HG02571 (cell line): ENCODE measurements around the gene ARHGAP36.

ENCODE experiments used
- ATAC-seq: cut with Tn5 transposase; IDR thresholded peaks from one replicate; pipeline ENCODE4 v1.9.1; 2021; ENCODE audit warnings: mild to moderate bottlenecking, moderate library complexity; ENCODE audit not compliant: unreplicated experiment

The ARHGAP36 gene, protein sequence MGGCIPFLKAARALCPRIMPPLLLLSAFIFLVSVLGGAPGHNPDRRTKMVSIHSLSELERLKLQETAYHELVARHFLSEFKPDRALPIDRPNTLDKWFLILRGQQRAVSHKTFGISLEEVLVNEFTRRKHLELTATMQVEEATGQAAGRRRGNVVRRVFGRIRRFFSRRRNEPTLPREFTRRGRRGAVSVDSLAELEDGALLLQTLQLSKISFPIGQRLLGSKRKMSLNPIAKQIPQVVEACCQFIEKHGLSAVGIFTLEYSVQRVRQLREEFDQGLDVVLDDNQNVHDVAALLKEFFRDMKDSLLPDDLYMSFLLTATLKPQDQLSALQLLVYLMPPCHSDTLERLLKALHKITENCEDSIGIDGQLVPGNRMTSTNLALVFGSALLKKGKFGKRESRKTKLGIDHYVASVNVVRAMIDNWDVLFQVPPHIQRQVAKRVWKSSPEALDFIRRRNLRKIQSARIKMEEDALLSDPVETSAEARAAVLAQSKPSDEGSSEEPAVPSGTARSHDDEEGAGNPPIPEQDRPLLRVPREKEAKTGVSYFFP

DNA sequence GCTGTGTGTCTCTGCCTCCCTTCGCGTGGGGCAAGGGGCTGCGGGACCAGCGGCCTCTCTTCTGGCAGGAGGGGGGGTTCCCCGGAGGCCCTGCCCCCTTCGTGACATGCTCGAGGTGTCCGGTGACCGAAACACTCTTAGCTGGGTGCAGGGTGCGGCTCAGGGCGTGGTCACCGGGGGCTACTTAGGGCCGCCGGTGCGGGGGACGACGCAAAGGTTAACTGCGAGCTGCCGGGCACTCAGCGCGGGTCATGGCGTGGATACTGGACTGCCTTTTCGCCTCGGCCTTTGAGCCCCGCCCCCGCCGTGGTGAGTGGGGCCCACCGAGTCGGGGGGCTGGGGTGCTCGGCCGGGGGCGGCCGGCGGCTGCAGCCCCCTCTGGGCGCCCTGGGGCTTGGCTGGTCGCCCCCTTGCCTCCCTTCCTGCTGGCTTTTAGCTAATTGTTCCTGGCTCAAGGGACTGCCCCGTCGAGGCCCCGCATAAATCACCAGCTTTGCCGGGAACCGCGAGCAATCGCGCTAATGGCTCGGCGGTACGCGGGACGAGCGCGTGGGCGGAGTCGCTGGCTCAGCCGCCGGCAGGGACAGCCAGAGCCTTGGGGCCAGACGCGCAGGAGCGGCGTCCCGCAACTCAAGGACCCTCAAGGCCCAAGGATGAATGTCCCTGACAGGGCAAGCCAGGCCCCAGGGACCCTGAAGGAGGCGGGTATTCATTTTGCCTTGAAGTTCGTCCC, at the start of gene ARHGAP36:
ARHGAP36 (plus strand) TSS at position 211 of the 733 bp plus-strand sequence. CDS start 23,320 bp downstream, outside the sequence.
- ATAC-seq: no peak

DNA sequence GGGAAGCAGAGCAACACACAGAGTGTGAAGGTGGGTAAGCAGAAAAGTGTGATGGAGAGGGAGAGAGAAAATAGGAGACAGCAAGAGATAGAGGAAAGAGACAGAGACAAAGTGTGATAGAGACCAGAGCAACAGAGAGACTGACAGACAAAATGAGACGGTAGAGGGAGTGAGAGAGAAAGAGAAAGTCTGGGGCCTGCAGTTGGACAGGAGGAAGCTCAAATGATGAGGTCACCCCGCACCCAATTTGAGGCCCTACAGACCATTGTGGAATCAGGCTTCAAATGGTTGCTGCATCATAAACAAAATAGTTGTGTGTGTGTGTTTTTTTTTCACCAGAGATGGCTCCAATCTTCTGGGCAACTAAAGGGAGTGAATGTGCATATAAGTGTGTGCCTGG, 48.0 kb upstream of the ARHGAP36 start:
- no peak for ATAC-seq

DNA sequence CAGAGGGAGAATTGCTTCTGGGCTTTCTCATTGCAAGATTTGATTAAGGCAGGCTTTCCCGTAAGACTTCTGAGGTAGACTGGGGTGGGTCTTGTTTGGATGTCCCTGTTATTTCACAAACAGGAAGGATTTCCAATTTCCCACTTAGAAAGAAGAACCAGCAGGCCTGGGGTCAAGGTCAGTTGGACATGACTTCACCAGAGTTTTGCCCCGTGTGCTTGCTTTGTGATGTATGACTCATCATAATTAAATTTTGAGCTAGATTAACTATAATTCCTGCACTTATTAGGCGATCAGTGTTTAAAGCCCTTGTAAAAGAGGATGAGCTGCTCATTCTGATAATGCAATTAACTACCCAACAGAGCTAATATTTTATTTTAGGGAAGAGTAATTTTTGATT, 32.8 kb upstream of the ARHGAP36 start:
- no peak for ATAC-seq

DNA sequence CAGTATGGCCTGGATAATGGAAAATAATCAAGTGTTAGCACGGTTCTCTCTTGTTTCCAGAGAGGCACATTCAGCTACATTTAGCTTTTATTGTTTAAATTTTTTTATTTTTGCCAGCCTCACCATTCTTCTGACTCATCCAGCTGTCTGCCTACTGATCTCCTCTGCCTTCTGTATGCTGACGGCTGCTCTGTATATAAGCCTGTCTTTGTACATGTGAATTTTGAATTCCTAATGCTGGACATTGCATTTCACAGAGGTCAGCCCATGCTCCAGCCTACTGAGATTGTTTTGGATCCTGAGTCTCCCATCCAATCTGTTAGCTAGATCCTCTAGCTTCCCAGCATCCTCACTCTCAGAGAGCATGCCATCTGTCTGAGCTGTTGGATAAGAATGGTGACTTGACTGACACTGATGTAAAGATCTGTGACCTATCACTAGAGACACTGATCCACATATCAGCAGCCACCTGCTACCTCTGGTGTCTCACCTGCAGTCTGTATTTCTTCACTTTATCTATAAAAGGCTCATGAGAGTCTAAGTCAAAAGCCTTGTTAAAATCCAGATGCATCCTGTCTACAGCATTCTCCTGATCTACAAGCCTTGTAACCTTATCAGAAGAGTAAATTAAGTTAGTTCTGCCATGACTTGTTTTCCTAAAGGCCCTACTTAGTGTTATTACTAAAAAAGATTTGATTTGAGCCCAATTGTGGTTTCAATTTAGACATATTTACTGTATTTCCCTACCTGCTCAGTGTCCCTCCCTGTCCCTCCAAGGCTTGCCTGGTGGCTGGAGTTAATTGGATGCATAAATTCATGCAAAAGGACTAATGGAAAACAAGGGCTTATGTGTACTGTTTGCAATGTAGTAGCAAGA, 25.6 kb upstream of the ARHGAP36 start:
- ATAC-seq: no peak

DNA sequence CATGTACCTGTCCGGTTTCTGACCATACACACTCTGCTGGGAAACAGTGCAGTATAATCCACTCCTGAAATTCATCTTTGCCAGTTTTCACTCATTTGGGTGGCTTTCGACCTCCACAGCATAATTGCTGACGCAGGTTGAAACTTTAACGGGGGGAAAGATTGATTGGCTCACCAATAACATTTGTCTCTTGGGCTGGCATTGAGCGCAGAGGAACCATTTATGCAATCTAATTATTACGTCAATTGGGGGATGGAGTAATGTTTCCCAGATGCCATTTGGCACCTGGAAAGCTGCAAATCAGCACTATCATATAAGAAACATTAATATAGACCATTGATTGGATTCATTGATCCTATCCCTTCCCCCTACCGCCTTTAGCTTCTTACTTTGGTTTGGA, 24.1 kb upstream of the ARHGAP36 start:
- no peak for ATAC-seq

DNA sequence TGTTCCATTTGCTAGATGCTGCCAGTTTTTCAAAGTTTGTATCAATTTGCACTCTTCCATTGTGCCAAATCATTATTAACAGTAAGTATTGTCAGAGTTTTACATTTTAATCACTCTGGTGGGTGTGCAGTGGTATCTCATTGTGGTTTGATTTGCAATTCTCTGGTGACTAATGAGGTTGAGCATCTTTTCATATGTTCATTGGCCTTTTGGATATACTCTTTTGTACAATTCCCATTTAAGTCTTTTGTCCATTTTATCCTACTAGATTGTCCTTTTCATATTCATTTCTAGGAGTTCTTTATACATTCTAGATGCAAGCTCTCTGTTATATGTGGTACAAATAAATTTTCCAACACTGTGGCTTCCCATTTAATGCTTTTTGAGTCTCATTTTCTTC, 17.4 kb upstream of the ARHGAP36 start:
- no peak for ATAC-seq

DNA sequence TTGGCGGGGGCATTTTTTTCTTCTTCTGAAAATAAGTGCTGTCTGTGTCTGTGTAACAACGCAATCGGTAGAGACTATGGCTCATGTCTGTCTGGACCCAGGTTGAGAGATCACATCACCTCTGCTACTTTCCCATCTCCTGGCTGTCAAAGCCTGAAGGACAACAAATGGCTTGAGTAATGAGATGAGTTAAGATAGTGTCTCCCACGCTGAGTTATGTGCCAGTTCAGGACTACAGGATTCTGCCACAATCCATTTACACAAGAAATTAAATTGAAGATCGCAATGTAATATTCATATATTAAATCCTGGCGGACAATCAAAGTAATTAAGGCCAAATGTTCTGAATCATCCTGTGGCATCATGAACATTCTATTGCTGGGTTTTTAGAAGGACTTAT, 16.5 kb upstream of the ARHGAP36 start:
- ATAC-seq: no peak

DNA sequence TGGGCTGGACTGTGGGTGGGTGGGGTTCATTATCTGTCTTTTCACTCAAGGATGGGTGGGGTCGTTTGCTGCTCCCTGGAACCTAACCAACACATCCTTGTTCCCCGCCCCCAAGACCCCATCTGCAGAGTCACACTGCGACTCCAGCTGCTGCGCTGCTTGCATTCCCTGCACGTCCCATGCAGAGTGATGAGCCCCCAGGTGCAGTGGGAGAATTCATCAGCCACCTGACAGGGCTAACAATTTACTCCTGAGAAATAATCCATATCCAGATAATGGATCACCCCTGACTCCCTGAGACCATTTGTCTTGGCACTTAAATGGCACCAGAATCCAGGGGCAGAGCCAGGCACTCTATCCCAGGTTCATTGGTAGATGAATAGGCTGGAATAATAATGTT, 12.4 kb upstream of the ARHGAP36 start:
- no peak for ATAC-seq

DNA sequence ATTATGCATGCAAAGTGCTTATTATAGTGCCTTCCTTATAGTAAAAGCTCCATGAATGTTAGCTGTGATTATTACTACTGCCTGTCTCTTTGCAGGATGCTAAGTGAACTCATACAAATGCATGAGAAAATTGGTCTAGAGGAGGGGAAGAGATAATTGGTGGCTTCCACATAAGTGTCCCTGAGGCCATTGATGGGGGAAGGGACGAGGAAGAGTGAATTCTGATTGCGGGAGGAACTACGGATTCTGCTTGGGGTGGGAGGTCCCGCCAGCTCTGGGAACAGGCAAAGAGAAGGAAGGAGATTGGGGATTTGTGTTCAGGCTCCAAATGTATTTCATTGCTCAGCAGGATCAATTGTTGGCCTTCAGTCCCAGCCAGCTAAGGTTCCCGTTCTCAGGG, 11.6 kb upstream of the ARHGAP36 start:
- no peak for ATAC-seq

DNA sequence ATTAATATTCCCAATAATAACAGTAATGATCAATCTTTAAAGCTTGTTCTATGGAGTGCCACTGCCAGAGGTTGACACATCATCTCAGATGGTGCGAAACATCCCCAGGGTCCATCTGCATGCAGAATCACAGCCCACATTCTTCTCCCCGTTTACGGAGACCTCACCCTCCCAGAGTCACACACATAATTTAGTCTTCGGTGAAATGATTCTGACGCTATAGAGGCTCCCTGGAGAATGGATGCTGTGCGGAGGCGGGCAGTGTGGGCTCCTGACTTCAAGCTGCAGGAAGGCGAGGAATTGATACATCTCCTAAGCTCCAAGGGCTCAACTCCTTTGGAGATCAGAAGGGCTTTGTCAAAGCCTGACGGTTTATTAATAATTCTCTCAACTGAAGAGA, 11.0 kb upstream of the ARHGAP36 start:
- ATAC-seq: no peak

DNA sequence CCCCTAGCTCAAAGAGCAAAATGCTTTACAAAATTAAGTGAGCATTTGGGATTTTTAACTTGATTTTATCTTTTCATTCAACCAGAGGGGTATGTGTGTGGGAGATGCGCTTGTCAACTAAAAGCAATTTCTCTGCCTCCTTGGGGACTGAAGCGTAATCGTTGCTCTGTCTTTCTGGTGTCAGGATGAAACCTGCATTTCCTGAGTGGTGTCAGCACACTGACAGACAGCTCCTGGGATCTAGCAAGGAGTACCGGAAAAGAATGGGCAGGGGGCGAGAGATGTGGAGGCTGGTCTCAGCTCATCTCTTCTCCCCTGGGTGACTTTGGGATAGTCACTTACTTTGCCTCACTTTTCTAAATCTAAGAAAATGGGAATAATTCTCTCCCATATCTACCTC, 5.1 kb upstream of the ARHGAP36 start:
- ATAC-seq: no peak

DNA sequence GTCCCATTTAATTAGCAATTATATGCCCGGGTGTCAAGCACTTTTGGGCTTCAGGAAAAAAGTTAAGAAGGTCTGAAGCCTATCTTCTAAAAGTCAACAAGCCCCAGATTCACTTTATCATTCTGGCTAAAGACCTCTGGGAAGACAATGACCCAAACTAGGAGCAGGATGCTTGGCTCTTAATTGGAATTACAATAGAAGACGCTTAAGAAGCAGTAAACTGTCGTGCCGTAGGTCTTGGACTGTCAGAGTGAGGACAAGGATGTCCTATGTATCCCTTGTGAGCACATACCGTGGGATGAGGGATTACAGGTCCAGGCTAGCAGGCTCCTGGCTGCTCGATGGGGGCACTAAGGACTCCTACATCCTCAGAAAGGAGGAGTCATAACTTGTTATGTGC, 3.2 kb upstream of the ARHGAP36 start:
- ATAC-seq: no peak

DNA sequence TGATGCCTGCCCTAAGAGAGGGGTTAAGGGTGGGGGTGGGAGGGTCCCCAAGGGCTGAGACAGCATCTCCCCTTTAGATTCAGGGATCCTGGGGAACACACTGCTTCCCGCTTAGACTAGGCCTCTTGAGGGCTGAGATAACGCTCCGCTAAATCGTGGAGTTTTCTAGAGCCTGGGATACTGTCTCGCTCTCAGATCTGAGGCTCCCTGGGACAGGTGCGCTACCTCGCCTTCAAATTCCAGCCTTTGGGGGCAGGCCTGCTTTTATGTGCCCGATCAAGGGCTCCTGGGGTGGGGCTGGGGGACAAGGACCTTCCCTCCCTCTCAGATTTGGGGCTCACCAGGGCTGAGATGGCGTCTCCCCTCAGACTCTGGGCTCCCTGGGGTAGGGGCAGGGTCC, 440 bp upstream of the ARHGAP36 start:
- ATAC-seq: no peak

DNA sequence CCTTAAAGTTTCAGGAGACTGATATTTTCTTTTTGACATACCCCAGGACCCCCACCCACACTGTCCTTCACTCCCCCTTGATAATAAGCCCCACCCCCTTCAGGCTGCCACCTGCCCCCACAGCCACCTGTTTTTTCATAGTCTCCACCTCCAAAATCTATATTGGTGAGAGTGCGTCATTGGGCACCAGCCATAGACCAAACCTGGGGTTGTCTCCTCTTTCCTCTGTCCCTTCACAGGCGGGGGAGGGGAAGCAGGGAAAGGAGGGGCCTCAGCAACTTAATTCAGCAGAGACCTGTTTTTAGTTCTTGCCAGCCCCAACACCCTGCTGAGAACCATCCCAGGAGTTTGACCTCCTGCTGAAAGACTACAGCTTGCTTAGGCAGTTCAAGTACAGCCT, 1.1 kb downstream of the ARHGAP36 start:
- no peak for ATAC-seq

DNA sequence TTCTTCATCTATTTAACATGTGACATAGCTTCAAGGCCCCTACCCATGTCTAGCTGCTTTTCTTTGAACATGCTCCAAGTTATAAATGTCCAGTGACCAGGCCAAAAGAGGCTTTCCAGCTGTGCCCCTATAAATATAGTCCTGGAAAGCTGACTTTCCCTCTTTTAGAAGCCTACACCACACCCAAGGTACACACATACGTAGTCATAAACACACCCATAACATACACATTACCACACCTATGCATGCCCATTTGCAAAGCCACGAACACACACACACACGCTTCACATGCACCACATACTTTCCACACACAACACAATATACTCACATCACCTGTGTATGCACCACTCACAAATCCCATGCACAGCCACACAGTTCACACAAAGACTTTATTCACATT, 2.0 kb downstream of the ARHGAP36 start:
- no peak for ATAC-seq

DNA sequence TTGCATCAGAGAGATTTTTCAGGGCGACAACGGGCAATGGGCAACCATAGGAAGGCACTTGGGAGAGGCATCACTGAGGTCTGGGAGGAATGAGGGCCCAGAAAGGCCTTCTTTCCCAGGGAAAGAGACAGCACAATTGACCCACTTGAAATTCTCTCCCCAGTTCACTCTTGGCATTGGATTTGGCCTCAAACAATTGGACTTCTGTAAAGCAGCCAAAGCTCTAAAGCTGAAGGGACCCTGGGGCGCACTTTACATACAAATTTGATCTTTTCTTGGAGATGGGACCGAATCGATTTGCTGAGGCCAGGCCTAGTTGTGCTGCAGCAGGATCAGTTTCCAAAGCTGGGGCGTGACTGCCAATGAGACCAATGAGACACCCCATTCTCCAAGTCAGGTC, 3.2 kb downstream of the ARHGAP36 start:
- no peak for ATAC-seq

DNA sequence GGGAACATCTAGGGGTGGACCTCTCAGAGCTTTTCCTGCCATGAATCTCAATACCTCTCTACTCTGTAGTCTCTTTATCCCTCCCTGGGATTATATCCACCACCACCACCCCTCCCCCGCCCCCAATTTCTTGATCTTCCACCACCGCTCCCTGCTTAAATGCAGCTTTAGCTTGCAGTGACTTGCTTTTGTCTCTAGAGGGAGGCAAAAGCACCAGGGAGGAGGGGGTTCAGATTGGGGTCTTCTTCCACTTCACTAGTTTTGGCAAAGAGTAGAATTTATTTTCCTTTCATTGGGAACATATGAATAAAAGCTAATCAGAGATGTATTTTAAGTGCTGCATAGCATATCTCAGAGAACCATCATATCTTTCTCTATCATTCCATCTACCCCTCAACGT, 5.5 kb downstream of the ARHGAP36 start:
- ATAC-seq: no peak

DNA sequence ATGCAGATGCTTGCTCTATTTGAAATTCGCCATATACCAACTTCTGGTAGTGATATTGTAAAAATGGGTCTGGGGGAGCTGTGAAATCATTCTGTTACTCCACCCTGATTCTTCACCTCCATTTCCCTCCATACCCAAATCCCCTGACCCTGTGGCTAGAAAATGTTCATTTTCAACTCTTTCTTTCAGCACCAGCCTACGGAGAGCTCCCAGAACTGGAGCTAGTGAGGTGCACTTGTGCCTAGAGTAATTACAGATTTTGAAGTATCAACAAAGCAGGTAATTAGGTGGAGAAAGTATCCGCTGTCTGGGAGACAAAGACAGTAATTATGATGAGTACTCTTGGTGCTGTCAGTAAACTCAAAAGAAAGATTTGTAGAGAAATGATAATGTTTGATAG, 8.1 kb downstream of the ARHGAP36 start:
- no peak for ATAC-seq

DNA sequence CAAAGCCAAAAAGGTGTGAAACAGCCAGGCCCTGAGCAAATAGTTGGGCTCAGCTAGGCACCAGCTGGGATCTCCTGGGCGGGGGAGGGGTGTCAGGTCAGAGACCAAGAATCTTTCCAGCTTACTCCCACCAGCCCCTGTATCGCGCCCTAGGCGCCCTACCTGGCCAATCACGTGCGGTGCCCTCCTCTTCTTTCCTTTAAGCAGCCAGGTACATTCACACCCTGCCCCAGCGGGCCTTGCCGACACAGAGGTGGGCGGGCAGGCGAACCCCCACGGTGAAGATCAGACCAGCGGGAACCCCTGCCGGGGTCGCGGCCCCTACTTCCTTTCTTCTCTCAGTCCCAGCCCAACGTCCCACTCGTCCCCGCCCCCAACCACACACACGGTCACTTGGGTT, 9.1 kb downstream of the ARHGAP36 start:
- no peak for ATAC-seq

DNA sequence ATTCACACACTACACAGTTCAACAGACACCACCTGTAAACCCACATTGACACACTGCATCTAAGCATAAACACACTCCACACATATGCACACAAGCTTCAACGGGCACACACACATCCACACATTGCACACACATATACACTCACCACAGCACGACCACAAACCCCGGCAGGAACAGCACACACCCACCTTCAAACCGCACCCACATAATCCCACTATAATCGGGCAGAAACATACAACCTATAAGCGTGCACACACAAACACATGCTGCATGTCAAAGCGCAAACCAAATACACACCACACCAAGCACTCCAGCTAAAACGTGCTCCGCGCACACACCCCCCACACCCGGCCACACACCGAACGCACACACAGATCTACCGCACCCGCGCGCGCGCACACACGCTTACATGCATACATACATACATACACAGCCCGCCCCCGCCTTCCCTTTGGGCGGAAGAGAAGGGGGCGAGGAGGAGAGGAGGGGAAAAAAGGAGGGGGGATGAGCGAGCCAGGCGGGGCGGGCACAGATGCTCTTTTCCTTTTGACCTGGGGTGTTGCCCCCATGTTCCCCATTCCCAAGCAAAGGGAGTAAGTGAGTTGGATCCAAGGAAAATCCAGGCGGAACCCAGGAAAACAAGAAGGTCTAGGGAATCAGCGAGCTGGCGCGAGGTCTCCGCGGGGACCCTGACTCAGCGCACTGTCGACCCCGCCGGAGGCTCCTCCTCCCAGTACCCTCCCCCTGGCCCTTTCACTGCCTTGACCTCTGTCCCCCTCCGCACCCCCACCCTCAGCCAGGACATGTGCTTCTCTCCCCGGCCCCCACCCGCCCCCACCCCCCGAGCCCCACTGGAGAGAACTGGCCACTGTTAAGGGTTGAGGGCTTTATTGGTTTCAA, 9.9 kb downstream of the ARHGAP36 start:
- ATAC-seq: no peak
